Motor neuron (in vitro differentiated cells): Measurements from ENCODE around the gene TMEM190. TPM values are rescaled to one million over a fixed set of nuclear protein-coding genes. Genes with fewer than 3 reads are reported as not detected.

Experiments used
- ATAC-seq, 8 experiments: fragments of 200-7000 bp; cut with Tn5 transposase; replicated peaks in 6 of 8; 2 replicates each; pipeline ENCODE4 v1.8.0; 2021; ENCODE audit warnings: mild to moderate bottlenecking in 8 of 8, moderate library complexity in 8 of 8
- H3K27ac ChIP-seq, 2 donors: fragments of 250-450 bp; sonication (Bioruptor Pico); 2 replicates each; pipeline ENCODE4 v1.9.0; 2021; ENCODE audit warnings: antibody characterized with exemption in 2 of 2, mild to moderate bottlenecking in 2 of 2, moderate library complexity in 1 of 2
- H3K4me1 ChIP-seq, 2 donors: fragments of 250-450 bp; sonication (Bioruptor Pico); replicated peaks in 1 of 2; 2 replicates each; pipeline ENCODE4 v1.6.1; 2021; ENCODE audit warnings: antibody characterized with exemption in 2 of 2, mild to moderate bottlenecking in 2 of 2, moderate library complexity in 1 of 2
- H3K4me3 ChIP-seq, 5 donors: fragments of 250-450 bp; sonication (Bioruptor Pico); 2 replicates each; pipeline ENCODE4 v1.9.0; 2021; ENCODE audit warnings: antibody characterized with exemption in 5 of 5, mild to moderate bottlenecking in 5 of 5, moderate library complexity in 4 of 5
- WGBS, 10 experiments: fragments of 450-650 bp; shearing (Covaris generic); methylation state at CpG; one replicate each; pipeline ENCODE4 v1.0.0; 2022; 5-methylcytosine and 5-hydroxymethylcytosine counted together
- in situ Hi-C, 9 experiments: fragments of 400-800 bp; cut with MboI; loops; one replicate each; pipeline ENCODE4 v1.15.0; 2021; ENCODE audit warnings: low sequenced_read_pairs in 9 of 9, low pct_unique_long_range_greater_than_20kb in 2 of 9; ENCODE audit not compliant: unreplicated experiment in 9 of 9
- total RNA-seq, 8 experiments: library from RNA; unstranded; fragments of 300-600 nt; gene quantifications; 2 replicates each; pipeline versions ENCODE4 v1.2.3 to v1.2.4, GENCODE V29; 2022

Gene TMEM190
- total RNA-seq, 8 experiments from 2014 or later = 0.46 to 8.4 (median 0.58) TPM; not detected in 5

DNA sequence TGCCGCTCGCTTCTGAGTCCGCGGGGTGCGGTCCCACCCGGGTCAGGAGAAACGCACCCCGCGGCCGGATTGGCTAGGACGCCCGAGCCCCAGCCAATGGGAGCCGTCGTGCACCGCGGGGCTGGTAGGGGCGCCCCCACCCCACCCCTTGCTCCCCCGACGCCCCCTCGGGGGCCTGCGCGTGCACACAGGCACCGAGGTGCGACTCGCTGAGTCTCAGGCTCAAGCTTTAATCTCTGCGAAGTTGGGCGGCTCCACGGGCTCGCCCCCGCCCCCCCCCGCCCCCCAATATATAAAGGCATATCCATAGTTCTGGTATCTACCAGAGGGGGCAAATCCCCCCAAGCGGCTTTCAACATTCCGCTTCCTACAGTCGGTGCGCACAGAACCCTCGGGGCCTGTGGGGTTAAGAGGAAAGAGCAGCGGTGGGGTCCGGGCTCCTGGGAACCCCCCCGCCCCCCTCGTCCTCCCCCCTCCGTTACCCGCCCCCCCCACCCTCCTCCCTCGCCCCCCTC, 21.9 kb upstream of the TMEM190 start, which contains the start of gene COX6B2:
COX6B2 (minus strand) TSS at position 22 of the 515 bp plus-strand sequence. CDS start 198 bp downstream, outside the sequence.
- Histone ChIP-seq H3K4me3 (peak within 1 kb of the TSS; percentile 28 to 46 (median 38)), H3K27ac (no peak within 1 kb of the TSS), H3K4me1 (peaks cover 7 to 14% of the 10 kb centered on the region in 2 donors)
- WGBS, 10 experiments = no CpG with 5 or more reads among the region's 43 CpGs
- in situ Hi-C loops = no loop called here
- ATAC-seq = peak in 7 of 8 experiments; percentile 5 to 41 (median 13)

DNA sequence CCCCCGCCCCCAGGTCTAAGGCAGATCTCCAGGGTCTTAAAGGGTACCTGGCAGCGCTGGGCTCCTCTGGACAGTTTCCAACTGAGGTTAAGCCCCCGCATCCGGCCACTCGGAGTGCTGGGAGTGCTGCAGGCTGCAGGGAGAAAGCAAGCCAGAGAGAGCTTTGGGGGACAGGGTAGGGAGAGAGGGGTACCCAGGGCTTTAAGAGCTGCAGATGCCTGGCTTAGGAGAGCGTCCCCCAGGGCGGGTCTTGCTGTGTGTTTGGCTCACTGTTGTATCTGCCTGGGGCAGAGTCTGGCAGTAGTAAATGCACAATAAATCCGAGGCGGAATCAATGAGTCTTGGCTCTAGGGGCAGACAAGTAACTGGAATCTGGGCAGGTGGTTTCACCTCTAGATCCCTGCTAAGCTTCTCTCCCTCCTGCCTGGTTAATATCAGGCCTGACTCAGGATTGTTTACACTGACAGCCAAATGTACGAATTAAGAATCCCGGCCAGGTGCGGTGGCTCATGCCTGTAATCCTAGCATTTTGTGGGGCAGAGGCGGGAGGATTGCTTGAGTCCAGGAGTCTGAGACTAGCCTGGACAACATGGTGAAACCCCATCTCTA, 21.3 kb upstream of the TMEM190 start:
- peaks cover 7 to 14% of the 10 kb centered on the region in 2 donors for H3K4me1 ChIP-seq
- H3K27ac ChIP-seq = no peak overlapping the region
- no peak for ATAC-seq
- no peak overlapping the region for H3K4me3 ChIP-seq
- in situ Hi-C loops = no loop called here
- 0 to 87% (median 40%) methylated on average over 1 to 6 of the region's 13 CpGs; no CpG with 5 or more reads in 3 of the 10 experiments for WGBS, 10 experiments

DNA sequence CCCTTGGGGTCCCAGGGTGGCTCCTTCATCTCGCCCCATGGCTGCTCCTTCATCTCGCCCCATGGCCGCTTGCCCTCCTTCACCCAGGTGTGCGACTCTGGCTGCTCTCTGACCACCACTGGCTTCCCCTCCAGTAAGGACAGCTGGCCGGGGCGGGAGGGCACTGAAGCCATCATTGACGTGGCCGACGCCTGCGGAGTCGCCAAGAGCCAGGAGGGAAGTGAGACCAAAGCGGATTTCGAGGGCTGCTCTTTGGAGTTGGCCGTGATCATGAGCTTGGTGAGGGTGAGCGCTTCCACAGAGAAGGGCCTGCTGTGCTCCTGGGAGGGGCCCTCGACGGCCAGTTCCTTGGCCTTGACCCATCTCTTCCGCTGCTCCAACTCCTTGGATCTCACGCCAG, 18.1 kb upstream of the TMEM190 start:
- in situ Hi-C loops = no loop called here
- WGBS, 10 experiments = 59 to 86% (median 80%) methylated on average over 2 to 10 of the region's 19 CpGs; no CpG with 5 or more reads in 7 of the 10 experiments
- Histone ChIP-seq H3K4me1 (peaks cover 10 to 20% of the 10 kb centered on the region in 2 donors), H3K4me3 (no peak overlapping the region), H3K27ac (no peak overlapping the region)
- ATAC-seq = no peak

DNA sequence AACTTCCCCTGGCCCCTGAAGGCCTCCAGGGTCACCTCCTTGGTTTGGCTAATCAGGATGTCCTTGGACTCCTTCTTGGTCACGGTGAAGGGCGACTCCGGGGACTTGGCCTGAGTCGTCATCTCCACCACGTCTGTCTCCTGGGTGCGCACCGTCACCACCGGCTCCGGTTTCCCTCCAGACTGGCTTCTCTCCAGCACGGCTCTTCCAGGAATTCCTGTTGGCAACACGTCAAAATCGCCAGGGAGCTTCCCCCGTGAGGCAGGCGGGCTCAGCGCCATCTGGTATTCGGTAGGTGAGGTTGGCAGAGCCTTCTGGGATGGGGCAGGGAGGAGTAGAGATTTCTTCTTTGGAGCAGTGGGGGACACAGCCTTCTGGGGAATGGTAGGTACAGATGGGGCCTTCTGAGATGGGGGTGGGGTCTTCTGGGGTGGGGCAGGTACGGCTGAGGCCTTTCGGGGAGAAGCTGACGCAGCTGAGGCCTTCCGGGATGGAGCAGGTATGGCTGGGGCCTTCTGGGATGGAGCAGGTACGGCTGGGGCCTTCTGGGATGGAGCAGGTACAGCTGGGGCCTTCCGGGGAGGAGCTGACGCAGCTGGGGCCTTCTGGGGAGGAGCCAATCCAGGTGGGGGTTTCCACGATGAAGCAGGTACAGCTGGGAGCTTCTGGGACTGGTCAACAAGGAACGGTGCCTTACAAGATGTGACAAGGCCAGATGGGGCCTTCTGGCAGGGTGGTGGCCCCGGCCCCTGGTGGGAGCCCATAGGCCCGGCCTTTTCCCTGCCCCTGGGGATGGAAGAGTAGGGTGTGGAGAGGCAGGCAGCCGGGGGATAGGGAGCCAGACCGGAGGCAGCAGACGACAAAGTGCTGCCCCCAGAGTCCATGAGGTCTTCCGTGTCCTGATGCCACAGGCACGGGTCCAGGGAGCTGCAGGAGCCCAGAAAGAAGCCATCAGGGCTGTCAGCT, 17.4 kb upstream of the TMEM190 start:
- ATAC-seq = no peak
- 20 to 100% (median 79%) methylated on average over 1 to 10 of the region's 32 CpGs; no CpG with 5 or more reads in 5 of the 10 experiments for WGBS, 10 experiments
- in situ Hi-C loops = no loop called here
- Histone ChIP-seq H3K4me1 (peaks cover 10 to 19% of the 10 kb centered on the region in 2 donors), H3K4me3 (no peak overlapping the region), H3K27ac (no peak overlapping the region)

DNA sequence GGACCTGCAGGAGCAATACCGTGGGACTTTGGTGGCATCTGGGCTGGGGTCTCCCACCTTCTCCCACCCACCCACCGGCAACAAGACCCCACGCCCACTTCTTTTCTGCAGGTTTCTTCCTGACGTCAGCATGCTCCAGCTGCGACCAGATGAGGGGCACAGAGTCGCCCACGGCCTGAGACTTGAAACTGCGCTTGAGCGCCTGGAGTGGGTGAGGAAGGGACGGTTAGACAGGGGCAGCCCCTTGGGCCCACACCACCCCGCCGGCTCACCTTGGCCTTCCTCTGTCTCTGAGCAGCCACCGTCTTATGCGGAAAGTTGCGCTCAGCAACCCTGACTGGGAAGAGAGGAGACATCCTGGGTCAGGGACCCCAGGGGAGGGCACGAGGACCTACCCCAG, 15.7 kb upstream of the TMEM190 start:
- Histone ChIP-seq H3K4me3 (no peak overlapping the region), H3K27ac (no peak overlapping the region), H3K4me1 (peaks cover 10 to 14% of the 10 kb centered on the region in 2 donors)
- in situ Hi-C loops = no loop called here
- no peak for ATAC-seq
- WGBS, 10 experiments = 33 to 100% (median 69%) methylated on average over 1 to 3 of the region's 16 CpGs; no CpG with 5 or more reads in 5 of the 10 experiments

DNA sequence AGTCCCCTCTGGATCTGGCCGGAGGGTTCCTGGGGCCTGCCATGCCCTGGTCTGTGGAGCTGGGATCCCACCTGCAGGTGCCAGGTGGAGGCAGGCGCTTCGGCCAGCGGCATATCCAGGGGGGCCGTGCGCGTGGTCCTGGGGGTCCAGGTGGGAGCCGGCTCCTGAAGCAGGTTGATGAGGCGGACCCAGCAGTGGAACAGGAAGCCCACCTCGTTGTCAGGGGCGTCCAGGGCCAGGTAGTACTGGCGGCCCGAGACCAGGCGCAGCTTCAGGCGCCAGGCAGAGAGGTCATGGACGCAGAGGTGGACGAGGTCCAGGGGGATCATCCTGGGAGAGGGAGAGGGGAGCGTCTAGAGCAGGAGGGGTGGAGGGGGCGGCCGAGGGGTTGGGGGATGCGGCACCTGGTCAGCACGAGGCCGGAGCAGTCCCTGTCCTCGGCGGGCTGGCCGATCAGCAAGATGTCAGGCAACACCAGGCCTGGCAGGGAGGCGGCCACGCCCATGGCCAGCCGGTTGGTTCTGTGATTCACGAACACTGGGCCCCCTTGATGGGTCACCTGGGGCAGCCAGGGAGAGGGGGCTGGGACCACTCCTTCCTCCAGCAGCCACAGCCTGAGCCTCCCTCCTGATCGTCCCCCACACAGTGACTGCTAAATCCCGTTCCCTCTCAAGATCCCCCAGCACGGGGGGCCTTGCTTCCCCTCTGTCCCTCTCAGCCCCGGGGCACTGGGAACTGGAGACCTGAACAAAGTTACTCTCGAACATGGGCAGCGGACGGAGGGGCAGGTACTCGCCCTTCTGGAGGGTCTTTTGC, 14.2 kb upstream of the TMEM190 start:
- 40 to 86% (median 80%) methylated on average over 1 to 11 of the region's 38 CpGs; no CpG with 5 or more reads in 6 of the 10 experiments for WGBS, 10 experiments
- ATAC-seq = peak in 5 of 8 experiments; percentile 2 to 22 (median 16)
- in situ Hi-C loops = no loop called here
- Histone ChIP-seq H3K4me3 (no peak overlapping the region), H3K4me1 (peaks cover 10 to 14% of the 10 kb centered on the region in 2 donors), H3K27ac (no peak overlapping the region)

DNA sequence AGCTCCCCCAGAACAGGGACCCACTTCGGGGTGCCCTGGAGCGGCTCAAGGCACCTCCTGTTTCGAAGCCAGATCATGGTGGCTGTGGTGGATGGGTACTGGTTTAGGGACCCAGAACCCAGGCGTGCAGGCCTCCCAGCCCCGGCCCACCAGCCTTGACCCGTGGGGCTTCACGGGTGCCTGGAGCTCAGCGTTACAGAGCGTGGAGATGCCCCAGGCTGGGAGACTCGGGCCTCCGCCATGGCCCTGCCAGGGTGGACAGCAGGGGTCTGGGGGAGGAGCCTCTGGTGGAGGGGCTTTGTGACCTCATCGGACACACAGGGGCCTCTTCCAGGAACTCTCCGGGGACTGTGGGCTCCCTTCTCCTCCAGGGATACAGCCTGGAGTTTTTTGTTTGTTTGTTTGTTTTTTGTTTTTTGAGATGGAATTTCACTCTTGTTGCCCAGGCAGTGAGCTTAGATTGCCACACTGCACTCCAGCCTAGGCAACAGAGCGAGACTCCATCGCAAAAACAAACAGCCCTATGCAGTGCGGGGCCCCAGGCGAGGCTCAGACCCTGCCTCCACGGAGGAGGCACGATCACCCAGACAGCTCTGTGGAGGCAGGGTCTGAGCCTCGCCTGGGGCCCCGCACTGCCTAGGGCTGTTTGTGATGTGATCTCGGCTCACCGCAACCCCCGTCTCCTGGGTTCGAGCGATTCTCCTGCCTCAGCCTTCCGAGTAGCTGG, 13.5 kb upstream of the TMEM190 start, which contains the start of gene GARIN5B:
GARIN5B (minus strand) TSS at position 271 of the 727 bp plus-strand sequence; CDS start at position 77, 194 bp downstream.
- H3K4me1 ChIP-seq = peaks cover 10 to 14% of the 10 kb centered on the region in 2 donors
- 71 to 89% (median 78%) methylated on average over 3 to 5 of the region's 27 CpGs; no CpG with 5 or more reads in 7 of the 10 experiments for WGBS, 10 experiments
- no peak within 1 kb of the TSS for H3K27ac ChIP-seq
- H3K4me3 ChIP-seq = no peak within 1 kb of the TSS
- ATAC-seq = peak in 5 of 8 experiments; percentile 51 to 91 (median 77)
- in situ Hi-C loops = no loop called here

DNA sequence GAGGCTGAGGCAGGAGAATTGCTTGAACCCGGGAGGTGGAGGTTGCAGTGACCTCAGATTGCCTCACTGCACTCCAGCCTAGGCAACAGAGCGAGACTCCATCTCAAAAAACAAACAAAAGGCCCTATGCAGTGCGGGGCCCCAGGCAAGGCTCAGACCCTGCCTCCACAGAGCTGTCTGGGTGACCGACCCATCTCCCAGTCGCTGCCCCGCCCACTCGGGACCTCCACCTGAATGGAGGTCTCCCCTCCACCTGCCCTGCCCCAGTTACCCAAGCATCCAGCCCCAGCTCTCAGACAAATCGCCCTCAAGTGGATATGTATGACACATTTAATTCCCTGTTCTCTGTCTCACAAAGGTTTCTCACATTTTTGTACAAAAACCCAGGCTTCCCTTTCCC, 11.4 kb upstream of the TMEM190 start:
- H3K27ac ChIP-seq = no peak overlapping the region
- no peak overlapping the region for H3K4me3 ChIP-seq
- H3K4me1 ChIP-seq = peaks cover 10 to 29% of the 10 kb centered on the region in 2 donors
- ATAC-seq = no peak
- WGBS, 10 experiments = 40 to 90% (median 80%) methylated on average over 1 to 2 of the region's 8 CpGs; no CpG with 5 or more reads in 5 of the 10 experiments
- in situ Hi-C loops = no loop called here

DNA sequence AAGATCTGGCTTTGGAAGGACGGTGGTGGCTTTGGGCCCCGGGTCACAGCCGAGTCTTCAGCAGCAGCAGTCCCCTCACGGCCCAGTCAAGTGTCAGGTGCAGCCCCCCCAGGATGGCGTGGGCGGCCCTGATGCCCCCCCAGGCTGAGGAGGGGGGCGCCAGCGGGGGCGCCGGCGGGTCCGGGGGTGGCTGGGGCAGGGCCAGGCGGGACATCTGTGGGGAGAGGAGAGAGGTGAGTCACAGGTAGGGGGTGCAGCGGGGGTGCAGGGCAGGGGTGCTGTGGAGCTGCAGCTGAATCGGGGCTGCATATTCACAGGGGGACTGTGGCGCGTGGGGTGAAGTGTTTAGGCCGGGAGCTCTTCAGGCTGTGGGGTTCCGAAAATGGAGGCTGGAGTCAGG, 10.7 kb upstream of the TMEM190 start:
- no peak overlapping the region for H3K27ac ChIP-seq
- WGBS, 10 experiments = no CpG with 5 or more reads among the region's 19 CpGs
- in situ Hi-C loops = no loop called here
- H3K4me3 ChIP-seq = no peak overlapping the region
- H3K4me1 ChIP-seq = peaks cover 13 to 35% of the 10 kb centered on the region in 2 donors
- ATAC-seq = no peak

DNA sequence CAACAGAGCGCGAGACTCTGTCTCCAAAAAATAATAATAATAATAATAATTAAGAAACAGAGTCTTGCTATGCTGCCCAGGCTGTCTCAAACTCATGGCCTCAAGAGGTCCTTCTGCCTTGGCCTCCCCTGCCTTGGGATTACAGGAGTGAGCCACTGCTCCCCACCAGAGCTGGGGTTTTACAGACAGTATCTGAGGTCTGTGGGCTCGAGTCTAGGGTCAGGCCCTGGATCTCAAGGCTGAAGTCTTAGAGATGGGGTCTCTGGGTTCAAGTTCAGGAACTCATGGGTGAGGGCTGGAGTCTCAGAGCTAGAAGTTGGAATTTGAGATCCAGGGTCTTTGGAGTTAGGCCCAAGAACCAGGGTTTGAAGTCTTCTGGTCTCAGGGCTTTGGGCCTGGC, 9.8 kb upstream of the TMEM190 start:
- in situ Hi-C loops = no loop called here
- H3K4me1 ChIP-seq = peaks cover 13 to 38% of the 10 kb centered on the region in 2 donors
- no peak overlapping the region for H3K27ac ChIP-seq
- no peak for ATAC-seq
- no peak overlapping the region for H3K4me3 ChIP-seq
- WGBS, 10 experiments = 80 to 95% (median 90%) methylated on average over 1 to 3 of the region's 3 CpGs; no CpG with 5 or more reads in 7 of the 10 experiments

DNA sequence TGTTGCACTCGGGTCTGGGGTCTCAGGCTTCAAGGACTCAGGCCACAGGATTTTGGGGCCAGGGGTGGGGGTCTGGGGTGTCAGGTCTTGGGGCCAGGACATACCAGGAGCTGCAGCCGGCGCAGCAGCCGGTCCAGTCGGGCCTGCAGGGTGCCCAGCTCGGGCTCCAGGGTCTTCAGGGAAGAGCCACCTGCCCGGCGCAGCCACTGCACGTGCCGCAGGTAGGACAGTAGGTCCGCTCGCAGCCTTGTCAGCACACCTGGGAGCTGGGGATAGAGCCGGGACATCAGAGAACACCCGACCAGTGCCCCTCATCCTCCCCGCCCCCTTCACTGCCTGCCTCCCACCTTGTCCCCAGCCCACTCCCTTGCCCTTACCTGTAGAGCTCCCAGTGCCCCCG, 8.5 kb upstream of the TMEM190 start:
- Histone ChIP-seq H3K4me1 (peaks cover 13 to 38% of the 10 kb centered on the region in 2 donors), H3K4me3 (no peak overlapping the region), H3K27ac (no peak overlapping the region)
- ATAC-seq = no peak
- no CpG with 5 or more reads among the region's 16 CpGs for WGBS, 10 experiments
- in situ Hi-C loops = no loop called here
